WTC11 (cell line): Measurements from ENCODE around the gene NPIPA5. TPM values are rescaled to one million over a fixed set of nuclear protein-coding genes. Genes with fewer than 3 reads are reported as not detected.
"Not testable (repeated sequence)": the region's sequence is repeated elsewhere in the genome, so short reads cannot be mapped to it uniquely, and the experiment has no call there.

Experiments used
- ATAC-seq: fragments of 200-7000 bp; cut with Tn5 transposase; 2 replicates; pipeline ENCODE4 v1.10.0; 2021; ENCODE audit warnings: mild to moderate bottlenecking, moderate library complexity
- CTCF ChIA-PET: fragments of 300-600 bp; sonication (Branson Sonifier 250); formaldehyde crosslinking; loops from one replicate; lab custom pipeline; 2021; ENCODE audit warnings: antibody characterized with exemption; lab: Charles Lee
- POLR2A ChIA-PET: fragments of 350-600 bp; sonication (Branson Sonifier 250); formaldehyde crosslinking; loops from one replicate; lab custom pipeline; 2021; ENCODE audit warnings: antibody characterized with exemption; lab: Charles Lee
- DNase-seq: peaks from one replicate; pipeline ENCODE4 v3.0.0; 2021; ENCODE audit warnings: low spot score
- H3K27ac Mint-ChIP-seq: 2 replicates; pipeline ENCODE4 v1.8.0; 2021; ENCODE audit warnings: mixed read lengths
- H3K27me3 Mint-ChIP-seq: 2 replicates; pipeline ENCODE4 v1.8.0; 2021; ENCODE audit warnings: low read depth, mild to moderate bottlenecking, moderate library complexity, mixed read lengths
- H3K36me3 Mint-ChIP-seq: 2 replicates; pipeline ENCODE4 v1.8.0; 2021; ENCODE audit warnings: mixed read lengths
- H3K4me1 Mint-ChIP-seq: 2 replicates; pipeline ENCODE4 v1.8.0; 2022; ENCODE audit warnings: mixed read lengths
- H3K4me3 Mint-ChIP-seq: 2 replicates; pipeline ENCODE4 v1.8.0; 2021; ENCODE audit warnings: mild to moderate bottlenecking, moderate library complexity, mixed read lengths
- H3K9me3 Mint-ChIP-seq: 2 replicates; pipeline ENCODE4 v1.8.0; 2021; ENCODE audit warnings: mixed read lengths
- EMX1 ChIP-seq: fragments of 250-450 bp; sonication (Bioruptor Pico); IDR thresholded peaks from 2 replicates; pipeline ENCODE4 v1.8.0; 2021; ENCODE audit warnings: mild to moderate bottlenecking
- FOXJ3 ChIP-seq: sonication (generic); formaldehyde crosslinking; IDR thresholded peaks from 2 replicates; pipeline ENCODE4 v1.9.0; 2021; ENCODE audit warnings: missing genetic modification reagents, mild to moderate bottlenecking, borderline replicate concordance
- MXD4 ChIP-seq: fragments of 250-450 bp; sonication (Bioruptor Pico); IDR thresholded peaks from 2 replicates; pipeline ENCODE4 v1.8.0; 2021; ENCODE audit warnings: mild to moderate bottlenecking, moderate library complexity, borderline replicate concordance
- NFYB ChIP-seq: sonication (generic); formaldehyde crosslinking; conservative IDR thresholded peaks from 2 replicates; pipeline ENCODE4 v1.8.0; 2022; ENCODE audit warnings: low read depth, missing genetic modification reagents
- TEAD4 ChIP-seq: sonication (generic); formaldehyde crosslinking; IDR thresholded peaks from 2 replicates; pipeline ENCODE4 v1.8.0; 2022; ENCODE audit warnings: mild to moderate bottlenecking, missing genetic modification reagents
- ZNF416 ChIP-seq: fragments of 250-450 bp; sonication (Bioruptor Pico); IDR thresholded peaks from 2 replicates; pipeline ENCODE4 v1.9.0; 2021; ENCODE audit warnings: mild to moderate bottlenecking, inconsistent platforms
- total RNA-seq: library from RNA; stranded (reverse); gene quantifications from 3 replicates; pipeline ENCODE4 v1.2.3, GENCODE V29; 2021
- TF ChIP-seq, protein P1 (sequence below): sonication (generic); formaldehyde crosslinking; conservative IDR thresholded peaks from 2 replicates; pipeline ENCODE4 v1.8.1; 2023; ENCODE audit warnings: mild to moderate bottlenecking, low read depth, missing genetic modification reagents, moderate library complexity
- TF ChIP-seq, protein P2 (sequence below): sonication (generic); formaldehyde crosslinking; IDR thresholded peaks from 2 replicates; pipeline ENCODE4 v1.8.1; 2022; ENCODE audit warnings: mild to moderate bottlenecking, moderate library complexity, missing genetic modification reagents
- TF ChIP-seq, protein P3 (sequence below): fragments of 250-450 bp; sonication (Bioruptor Pico); IDR thresholded peaks from 2 replicates; pipeline ENCODE4 v1.9.0; 2021; ENCODE audit warnings: mild to moderate bottlenecking, borderline replicate concordance
- TF ChIP-seq, protein P4 (sequence below): sonication (generic); formaldehyde crosslinking; IDR thresholded peaks from 2 replicates; pipeline ENCODE4 v1.8.1; 2023; ENCODE audit warnings: mild to moderate bottlenecking, missing genetic modification reagents, moderate library complexity
- TF ChIP-seq, protein P5 (sequence below): sonication (generic); formaldehyde crosslinking; IDR thresholded peaks from 2 replicates; pipeline ENCODE4 v1.8.0; 2022; ENCODE audit warnings: mild to moderate bottlenecking, missing genetic modification reagents
- TF ChIP-seq, protein P6 (sequence below): fragments of 250-450 bp; sonication (Bioruptor Pico); IDR thresholded peaks from 2 replicates; pipeline ENCODE4 v1.9.0; 2021; ENCODE audit warnings: mild to moderate bottlenecking

NPIPA5 gene
- total RNA-seq, 1 experiment from 2014 or later, result 9.1 TPM

DNA sequence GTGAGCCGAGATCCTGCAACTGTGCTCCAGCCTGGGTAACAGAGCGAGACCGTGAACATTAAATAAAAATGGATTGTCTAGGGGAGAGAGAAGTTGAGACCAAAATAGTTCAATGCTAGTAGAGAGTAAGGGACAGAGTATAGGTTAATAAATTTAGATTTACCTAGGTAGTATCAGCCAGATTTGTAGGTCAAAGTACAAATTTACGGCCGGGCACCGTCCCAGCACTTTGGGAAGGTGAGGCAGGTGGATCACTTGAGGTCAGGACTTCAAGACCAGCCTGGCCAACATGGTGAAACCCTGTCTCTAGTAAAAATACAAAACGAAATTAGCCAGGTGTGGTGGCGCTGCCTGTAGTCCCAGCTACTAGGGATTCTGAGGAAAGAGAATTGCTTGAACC lies 44.1 kb upstream of the NPIPA5 start (continued):
- TF ChIP-seq, protein P1, sequence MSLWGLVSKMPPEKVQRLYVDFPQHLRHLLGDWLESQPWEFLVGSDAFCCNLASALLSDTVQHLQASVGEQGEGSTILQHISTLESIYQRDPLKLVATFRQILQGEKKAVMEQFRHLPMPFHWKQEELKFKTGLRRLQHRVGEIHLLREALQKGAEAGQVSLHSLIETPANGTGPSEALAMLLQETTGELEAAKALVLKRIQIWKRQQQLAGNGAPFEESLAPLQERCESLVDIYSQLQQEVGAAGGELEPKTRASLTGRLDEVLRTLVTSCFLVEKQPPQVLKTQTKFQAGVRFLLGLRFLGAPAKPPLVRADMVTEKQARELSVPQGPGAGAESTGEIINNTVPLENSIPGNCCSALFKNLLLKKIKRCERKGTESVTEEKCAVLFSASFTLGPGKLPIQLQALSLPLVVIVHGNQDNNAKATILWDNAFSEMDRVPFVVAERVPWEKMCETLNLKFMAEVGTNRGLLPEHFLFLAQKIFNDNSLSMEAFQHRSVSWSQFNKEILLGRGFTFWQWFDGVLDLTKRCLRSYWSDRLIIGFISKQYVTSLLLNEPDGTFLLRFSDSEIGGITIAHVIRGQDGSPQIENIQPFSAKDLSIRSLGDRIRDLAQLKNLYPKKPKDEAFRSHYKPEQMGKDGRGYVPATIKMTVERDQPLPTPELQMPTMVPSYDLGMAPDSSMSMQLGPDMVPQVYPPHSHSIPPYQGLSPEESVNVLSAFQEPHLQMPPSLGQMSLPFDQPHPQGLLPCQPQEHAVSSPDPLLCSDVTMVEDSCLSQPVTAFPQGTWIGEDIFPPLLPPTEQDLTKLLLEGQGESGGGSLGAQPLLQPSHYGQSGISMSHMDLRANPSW (CRISPR knock-in tag), result no peak
- TF ChIP-seq EMX1, result no peak
- TF ChIP-seq NFYB, result no peak
- TF ChIP-seq, protein P2, sequence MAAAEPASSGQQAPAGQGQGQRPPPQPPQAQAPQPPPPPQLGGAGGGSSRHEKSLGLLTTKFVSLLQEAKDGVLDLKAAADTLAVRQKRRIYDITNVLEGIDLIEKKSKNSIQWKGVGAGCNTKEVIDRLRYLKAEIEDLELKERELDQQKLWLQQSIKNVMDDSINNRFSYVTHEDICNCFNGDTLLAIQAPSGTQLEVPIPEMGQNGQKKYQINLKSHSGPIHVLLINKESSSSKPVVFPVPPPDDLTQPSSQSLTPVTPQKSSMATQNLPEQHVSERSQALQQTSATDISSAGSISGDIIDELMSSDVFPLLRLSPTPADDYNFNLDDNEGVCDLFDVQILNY (CRISPR knock-in tag), result no peak
- TF ChIP-seq, protein P3, sequence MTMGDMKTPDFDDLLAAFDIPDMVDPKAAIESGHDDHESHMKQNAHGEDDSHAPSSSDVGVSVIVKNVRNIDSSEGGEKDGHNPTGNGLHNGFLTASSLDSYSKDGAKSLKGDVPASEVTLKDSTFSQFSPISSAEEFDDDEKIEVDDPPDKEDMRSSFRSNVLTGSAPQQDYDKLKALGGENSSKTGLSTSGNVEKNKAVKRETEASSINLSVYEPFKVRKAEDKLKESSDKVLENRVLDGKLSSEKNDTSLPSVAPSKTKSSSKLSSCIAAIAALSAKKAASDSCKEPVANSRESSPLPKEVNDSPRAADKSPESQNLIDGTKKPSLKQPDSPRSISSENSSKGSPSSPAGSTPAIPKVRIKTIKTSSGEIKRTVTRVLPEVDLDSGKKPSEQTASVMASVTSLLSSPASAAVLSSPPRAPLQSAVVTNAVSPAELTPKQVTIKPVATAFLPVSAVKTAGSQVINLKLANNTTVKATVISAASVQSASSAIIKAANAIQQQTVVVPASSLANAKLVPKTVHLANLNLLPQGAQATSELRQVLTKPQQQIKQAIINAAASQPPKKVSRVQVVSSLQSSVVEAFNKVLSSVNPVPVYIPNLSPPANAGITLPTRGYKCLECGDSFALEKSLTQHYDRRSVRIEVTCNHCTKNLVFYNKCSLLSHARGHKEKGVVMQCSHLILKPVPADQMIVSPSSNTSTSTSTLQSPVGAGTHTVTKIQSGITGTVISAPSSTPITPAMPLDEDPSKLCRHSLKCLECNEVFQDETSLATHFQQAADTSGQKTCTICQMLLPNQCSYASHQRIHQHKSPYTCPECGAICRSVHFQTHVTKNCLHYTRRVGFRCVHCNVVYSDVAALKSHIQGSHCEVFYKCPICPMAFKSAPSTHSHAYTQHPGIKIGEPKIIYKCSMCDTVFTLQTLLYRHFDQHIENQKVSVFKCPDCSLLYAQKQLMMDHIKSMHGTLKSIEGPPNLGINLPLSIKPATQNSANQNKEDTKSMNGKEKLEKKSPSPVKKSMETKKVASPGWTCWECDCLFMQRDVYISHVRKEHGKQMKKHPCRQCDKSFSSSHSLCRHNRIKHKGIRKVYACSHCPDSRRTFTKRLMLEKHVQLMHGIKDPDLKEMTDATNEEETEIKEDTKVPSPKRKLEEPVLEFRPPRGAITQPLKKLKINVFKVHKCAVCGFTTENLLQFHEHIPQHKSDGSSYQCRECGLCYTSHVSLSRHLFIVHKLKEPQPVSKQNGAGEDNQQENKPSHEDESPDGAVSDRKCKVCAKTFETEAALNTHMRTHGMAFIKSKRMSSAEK (CRISPR knock-in tag), result no peak
- no peak for TF ChIP-seq ZNF416 (CRISPR knock-in tag)

DNA sequence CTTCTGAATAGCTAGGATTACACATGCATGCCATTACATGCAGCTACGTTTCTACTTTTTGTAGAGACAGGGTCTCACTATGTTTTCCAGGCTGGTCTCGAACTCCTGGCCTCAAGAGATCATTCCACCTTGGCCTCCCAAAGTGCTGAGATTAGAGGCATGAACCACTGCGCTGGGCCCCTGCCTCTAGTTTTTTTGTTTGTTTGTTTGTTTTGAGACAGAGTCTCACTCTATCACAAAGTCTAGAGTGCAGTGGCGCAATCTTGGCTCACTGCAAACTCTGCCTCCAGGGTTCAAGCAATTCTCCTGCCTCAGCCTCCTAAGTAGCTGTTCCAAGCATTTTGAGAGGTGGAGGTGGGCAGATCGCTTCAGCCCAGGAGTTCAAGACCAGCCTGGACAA lies 43.6 kb upstream of the NPIPA5 start:
- H3K27me3 Mint-ChIP-seq, H3K4me1 Mint-ChIP-seq, H3K9me3 Mint-ChIP-seq, H3K36me3 Mint-ChIP-seq, H3K27ac Mint-ChIP-seq, DNase-seq, POLR2A ChIA-PET, ATAC-seq, H3K4me3 Mint-ChIP-seq: not testable (repeated sequence)
- CTCF ChIA-PET, result interaction anchor here (0.5 to 0.6 kb wide), 2 partner anchors 21 to 40 kb away, joined by 3 to 4 read pairs; no protein-coding TSS in a partner anchor

DNA sequence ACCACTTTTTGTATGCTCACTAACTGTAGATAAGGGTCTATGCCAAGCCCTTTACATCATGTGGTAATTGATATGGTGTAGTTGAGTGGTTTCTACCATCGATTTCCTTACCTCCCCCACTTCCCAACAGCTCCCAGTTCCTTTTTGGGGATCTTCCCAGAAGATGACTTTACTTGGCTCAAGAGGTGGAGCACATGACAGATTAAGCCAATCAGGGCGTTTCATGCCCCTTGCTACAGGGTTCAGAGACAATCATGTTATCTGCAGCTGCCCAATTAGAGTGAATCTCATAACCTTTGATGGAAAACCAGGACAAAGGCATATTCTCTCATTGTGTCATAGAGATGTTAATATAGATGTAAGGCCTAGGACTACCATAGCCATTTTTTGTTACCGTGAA lies 40.1 kb upstream of the NPIPA5 start:
- TF ChIP-seq TEAD4 (CRISPR knock-in tag) (no peak), EMX1 (no peak)
- TF ChIP-seq, protein P4, sequence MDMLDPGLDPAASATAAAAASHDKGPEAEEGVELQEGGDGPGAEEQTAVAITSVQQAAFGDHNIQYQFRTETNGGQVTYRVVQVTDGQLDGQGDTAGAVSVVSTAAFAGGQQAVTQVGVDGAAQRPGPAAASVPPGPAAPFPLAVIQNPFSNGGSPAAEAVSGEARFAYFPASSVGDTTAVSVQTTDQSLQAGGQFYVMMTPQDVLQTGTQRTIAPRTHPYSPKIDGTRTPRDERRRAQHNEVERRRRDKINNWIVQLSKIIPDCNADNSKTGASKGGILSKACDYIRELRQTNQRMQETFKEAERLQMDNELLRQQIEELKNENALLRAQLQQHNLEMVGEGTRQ (CRISPR knock-in tag), result peak; percentile 36; the same call in 1 of the 2 replicates
- TF ChIP-seq, all 79 proteins: peak for 1
- POLR2A ChIA-PET, result no interaction called here

DNA sequence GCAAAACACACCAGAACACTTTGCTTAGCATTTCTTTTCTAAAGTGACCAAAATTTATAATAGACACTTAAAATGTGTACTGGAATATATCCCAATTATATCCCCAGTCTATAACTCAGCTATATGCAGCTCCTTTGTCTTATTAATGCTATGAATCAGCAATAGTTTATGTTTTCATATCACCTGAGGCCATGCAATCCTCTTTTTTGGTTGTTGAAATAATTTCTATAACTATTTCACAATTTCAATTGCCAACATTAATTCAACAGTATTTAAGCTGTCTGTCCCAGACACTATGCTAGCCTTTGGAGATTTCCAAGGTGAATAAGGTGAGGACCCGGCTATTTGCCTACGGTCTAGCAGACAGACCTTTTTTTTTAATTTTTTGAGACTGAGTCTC lies 39.1 kb upstream of the NPIPA5 start:
- no peaks in the 10 kb centered on the region for H3K27me3 Mint-ChIP-seq
- H3K4me1 Mint-ChIP-seq, result no peaks in the 10 kb centered on the region
- DNase-seq (no peak), ATAC-seq (no peak)
- ChIA-PET POLR2A (no interaction called here), CTCF (no interaction called here)
- H3K4me3 Mint-ChIP-seq, result no peak overlapping the region
- no peaks in the 10 kb centered on the region for H3K9me3 Mint-ChIP-seq
- H3K27ac Mint-ChIP-seq, result no peak overlapping the region
- H3K36me3 Mint-ChIP-seq, result no peaks in the 10 kb centered on the region
- TF ChIP-seq, protein P5, sequence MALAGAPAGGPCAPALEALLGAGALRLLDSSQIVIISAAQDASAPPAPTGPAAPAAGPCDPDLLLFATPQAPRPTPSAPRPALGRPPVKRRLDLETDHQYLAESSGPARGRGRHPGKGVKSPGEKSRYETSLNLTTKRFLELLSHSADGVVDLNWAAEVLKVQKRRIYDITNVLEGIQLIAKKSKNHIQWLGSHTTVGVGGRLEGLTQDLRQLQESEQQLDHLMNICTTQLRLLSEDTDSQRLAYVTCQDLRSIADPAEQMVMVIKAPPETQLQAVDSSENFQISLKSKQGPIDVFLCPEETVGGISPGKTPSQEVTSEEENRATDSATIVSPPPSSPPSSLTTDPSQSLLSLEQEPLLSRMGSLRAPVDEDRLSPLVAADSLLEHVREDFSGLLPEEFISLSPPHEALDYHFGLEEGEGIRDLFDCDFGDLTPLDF (CRISPR knock-in tag), result no peak
- no peak for TF ChIP-seq FOXJ3 (CRISPR knock-in tag)
- no peak for TF ChIP-seq NFYB
- no peak for TF ChIP-seq MXD4 (CRISPR knock-in tag)
- TF ChIP-seq, protein P2 (CRISPR knock-in tag), result no peak
- no peak for TF ChIP-seq EMX1
- TF ChIP-seq TEAD4 (CRISPR knock-in tag), result no peak
- TF ChIP-seq, protein P6, sequence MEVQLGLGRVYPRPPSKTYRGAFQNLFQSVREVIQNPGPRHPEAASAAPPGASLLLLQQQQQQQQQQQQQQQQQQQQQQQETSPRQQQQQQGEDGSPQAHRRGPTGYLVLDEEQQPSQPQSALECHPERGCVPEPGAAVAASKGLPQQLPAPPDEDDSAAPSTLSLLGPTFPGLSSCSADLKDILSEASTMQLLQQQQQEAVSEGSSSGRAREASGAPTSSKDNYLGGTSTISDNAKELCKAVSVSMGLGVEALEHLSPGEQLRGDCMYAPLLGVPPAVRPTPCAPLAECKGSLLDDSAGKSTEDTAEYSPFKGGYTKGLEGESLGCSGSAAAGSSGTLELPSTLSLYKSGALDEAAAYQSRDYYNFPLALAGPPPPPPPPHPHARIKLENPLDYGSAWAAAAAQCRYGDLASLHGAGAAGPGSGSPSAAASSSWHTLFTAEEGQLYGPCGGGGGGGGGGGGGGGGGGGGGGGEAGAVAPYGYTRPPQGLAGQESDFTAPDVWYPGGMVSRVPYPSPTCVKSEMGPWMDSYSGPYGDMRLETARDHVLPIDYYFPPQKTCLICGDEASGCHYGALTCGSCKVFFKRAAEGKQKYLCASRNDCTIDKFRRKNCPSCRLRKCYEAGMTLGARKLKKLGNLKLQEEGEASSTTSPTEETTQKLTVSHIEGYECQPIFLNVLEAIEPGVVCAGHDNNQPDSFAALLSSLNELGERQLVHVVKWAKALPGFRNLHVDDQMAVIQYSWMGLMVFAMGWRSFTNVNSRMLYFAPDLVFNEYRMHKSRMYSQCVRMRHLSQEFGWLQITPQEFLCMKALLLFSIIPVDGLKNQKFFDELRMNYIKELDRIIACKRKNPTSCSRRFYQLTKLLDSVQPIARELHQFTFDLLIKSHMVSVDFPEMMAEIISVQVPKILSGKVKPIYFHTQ (CRISPR knock-in tag), result no peak

More for the DNA sequence above, 40.1 kb upstream of the NPIPA5 start:
- no peak for DNase-seq
- CTCF ChIA-PET, result no interaction called here
- no peaks in the 10 kb centered on the region for H3K9me3 Mint-ChIP-seq
- H3K4me3 Mint-ChIP-seq, result no peak overlapping the region
- no peaks in the 10 kb centered on the region for H3K27me3 Mint-ChIP-seq
- no peaks in the 10 kb centered on the region for H3K36me3 Mint-ChIP-seq
- no peaks in the 10 kb centered on the region for H3K4me1 Mint-ChIP-seq
- no peak overlapping the region for H3K27ac Mint-ChIP-seq
- no peak for ATAC-seq
